ENCODE measurements around the gene SRMS.

The SRMS gene

DNA sequence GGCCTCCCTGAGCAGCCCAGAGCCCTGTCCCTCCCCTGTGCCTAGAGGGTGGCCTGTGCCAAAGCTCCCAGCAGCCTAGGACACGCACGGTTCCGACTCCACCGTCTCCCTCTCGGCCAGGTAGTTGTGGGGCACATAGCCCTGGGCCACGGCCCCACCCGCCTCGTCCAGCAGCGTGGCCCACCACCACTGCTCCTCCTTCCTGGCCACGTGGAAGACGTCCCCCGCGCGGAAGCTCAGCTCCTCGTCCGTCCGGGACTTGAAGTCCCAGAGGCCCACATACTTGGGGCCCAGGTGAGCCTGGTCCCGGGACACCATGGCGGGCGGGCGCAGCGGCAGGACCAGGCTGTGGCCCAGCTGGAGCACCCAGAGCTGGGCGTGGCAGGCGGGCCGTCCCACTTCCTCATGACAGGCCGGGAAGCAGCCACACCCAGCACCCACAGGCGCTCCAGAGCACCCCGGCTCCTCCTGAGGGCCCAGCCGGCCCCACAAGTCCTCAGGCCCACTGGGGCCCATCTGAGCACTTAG is 10.5 kb downstream of the SRMS start, which contains the start of gene PTK6:
TSS of gene PTK6 (minus strand) at position 380 of the 528 bp plus-strand sequence. CDS start at position 318, 62 bp downstream.
- no peak for DNase-seq

DNA sequence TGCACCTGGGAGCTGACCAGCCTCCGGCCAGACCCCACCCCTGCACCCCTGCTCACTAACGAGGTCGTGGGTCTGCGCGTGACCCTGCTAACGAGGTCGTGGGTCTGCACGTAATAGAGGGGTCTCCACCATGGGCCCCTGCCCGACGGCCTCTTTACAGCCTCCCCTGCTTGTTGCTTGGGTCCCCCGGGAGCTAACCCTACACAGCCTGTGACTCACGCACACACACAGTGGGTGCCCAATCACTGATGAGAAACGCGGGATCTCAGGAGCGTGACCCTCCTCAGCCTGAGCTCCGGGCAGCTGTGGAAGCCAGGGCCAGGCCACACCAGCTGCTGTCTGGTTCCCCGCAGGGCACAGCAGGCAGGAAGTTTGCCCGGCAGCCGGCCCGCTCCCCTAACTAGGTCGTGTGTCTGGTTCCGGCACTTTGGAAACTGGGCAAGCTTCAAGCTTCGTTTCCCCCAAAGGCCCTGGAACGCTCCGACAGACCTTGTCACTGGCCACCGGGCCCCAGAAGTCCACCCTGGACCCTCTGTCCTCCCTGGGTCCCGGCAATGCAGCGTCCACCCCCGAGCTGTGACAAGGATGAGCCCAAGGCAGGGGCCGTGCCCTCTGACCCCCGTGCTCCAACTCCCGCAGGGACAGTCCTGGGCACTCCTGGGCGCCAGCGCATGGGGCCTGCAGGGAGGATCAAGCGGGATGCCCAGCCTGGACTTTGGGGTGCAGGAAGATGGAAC is 11.1 kb downstream of the SRMS start:
- DNase-seq = no peak

- DNase-seq = no peak
These were observed 12.5 kb downstream of the SRMS start for GRCh38 chr20:63534831-63535651.

DNA sequence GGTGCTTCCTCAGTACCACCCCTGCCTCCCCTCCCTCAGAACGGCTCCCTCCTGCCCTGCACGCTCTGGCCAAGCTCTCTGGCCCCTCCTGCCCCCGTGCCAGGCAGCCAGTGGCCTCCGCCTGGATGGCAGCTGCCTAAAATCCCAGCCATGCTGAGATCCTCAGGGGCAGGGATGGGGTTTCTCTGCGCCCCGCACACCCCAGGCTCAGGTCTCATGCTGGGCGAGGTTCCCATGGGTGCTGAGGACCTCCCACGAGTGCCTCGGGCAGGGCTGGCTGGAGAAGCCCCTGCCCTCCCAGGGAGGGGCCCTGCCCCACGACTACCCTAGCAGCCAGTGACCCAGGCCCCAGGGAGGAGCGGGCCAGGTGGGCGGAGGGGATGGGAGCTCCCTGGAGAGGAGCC is 13.1 kb downstream of the SRMS start:
- DNase-seq = no peak

GRCh38 chr20:63533871-63534393 is 13.6 kb downstream of the SRMS start:
- DNase-seq = no peak

GRCh38 chr20:63533388-63533787 is 14.2 kb downstream of the SRMS start:
- DNase-seq = no peak

GRCh38 chr20:63532449-63532971 is 15.0 kb downstream of the SRMS start:
- DNase-seq = no peak

DNA sequence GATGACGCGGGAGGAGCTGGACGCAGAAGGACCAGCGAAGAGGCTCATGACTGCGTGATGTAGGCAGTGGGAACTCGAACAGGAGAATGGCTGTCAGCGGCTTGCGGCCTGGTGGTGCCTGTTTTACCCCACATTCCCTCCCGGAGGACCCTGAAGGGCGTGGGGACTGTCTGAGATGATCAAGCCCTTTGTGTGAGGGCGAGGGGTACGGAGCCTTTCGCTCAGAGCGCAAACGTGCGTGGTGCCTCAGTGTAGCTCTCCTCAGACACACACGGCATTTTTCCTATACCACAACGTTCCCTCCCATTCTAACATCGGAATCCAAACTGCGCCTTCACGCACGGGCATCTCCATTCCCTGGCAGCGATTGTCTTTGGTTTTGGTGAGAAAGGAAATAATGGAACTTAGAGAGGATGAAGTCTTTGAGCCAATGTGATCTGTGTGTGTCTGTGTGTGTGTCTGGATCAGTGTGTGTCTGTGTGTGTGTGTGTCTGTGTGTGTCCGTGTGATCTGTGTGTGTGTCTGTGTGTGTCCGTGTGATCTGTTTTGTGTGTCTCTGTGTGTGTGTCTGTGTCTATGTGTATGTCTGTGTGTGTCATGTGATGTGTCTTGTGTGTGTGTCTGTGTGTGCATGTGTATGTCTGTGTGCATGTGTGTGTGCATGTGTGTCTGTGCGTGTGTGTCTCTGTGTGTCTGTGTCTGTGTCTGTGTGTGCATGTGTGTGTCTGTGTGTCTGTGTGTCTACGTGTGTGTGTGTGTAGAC is 15.7 kb downstream of the SRMS start:
- DNase-seq = no peak

GRCh38 chr20:63530788-63531160 is 16.8 kb downstream of the SRMS start:
- no peak for DNase-seq

- no peak for DNase-seq
These were observed 17.4 kb downstream of the SRMS start for GRCh38 chr20:63529861-63530787.

- DNase-seq = no peak
These were observed 18.2 kb downstream of the SRMS start for GRCh38 chr20:63529180-63529860.

- no peak for DNase-seq
These were observed 20.4 kb downstream of the SRMS start for GRCh38 chr20:63527184-63527583.

DNA sequence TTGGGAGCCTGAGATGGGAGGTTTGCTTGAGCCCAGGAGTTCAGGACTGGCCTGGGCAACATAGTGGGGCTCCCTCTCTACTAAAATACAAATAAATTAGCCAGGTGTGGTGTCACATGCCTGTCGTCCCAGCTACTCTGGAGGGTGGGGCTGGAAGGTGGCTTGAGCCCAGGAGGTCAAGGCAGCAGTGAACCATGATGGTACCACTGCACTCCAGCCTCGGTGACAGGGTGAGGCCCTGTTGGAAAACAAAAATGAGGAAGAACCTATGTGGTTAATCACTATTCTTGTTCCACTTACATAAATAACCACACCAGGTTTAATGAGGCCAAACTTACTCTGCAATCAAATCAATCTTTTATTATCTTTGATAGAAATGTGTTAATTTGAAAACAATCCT is 21.6 kb downstream of the SRMS start:
- no peak for DNase-seq

DNA sequence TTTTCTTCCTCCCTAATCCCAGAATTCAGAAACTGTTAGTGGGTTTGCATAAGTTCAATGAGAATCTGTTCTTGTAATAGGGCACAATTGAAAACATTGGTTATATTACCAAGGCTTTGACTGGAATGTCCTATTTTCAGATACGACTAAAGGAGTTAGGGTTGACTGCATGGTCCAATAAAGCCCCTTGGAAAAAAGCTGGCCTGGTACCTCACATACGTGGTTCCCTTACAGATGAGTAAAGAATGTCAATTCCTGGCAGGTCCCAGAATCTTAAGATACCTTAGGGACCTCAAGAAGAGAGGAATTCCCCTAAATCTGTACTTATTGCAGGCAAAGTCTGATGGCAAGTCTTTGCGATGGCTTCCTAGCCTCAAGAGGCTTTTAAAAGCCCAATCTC is 22.4 kb downstream of the SRMS start:
- DNase-seq = no peak

DNA sequence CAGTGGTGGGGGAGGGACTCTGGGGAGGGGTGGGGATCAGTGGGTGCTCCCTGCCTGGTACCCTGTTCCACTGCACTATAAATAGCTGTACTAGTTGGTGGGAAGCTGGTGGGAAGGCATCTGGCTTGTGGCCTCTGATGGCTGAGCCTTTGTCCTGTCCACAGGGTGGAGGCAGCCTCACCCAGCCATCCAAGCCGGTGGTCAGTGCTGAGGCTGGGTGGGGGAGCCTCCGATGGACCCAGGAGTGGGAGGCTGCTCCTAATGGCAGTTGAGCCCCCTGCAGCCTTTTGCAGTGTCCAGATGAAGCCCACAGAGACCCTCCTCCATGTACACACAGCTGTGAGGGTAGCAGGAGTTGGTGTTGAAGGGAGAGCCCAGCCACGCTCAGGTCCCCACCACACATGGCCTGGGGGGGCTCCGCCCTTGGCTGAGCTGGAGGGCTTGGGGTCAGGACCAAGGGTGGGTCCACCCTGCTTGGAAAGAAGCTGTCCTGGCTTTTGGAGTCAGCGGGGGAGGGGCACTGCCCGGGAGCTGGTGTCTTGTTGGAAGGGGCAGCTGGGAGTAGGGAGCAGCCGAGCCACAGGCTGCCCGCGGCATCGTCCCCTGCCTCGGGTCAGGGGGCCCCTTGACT is 24.5 kb downstream of the SRMS start:
- DNase-seq = no peak

DNA sequence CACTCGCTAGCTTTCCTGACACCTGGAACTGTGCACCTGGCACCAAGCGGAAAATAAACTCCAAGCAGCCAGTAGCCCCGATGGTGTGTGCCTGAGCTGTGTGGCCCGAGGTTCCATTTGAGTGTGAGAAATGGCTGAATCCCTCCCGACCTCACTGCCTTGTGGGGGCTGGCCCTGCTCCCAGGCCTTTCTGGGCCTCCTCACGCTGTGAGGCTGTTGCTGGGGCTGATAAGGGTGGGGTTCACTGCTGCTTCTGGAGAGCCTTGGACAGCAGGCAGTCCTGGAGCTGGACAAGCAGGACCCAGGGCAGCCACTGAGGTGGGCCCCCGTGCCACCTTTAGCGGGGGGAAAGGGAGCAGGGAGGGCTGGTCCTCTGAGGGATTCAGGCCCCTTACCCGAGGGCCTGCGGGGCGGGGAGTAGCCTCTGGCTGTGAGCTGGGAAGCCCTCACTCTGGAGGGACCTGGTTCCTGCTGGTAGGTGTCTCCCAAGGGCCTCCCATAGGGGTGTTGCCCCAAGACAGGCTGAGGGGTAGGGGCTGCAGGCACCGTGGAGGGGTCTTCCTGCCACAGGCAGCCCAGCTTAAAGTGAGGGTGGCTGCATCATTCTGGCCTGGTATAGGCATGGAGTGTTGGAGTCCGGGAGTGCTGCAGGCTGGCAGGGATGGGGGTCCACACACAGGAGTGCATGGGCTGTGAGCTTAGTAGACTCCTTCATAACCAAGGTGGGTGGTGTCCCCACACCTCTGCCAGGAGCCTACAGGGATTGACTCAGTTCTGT is 25.3 kb downstream of the SRMS start:
- DNase-seq = no peak

DNA sequence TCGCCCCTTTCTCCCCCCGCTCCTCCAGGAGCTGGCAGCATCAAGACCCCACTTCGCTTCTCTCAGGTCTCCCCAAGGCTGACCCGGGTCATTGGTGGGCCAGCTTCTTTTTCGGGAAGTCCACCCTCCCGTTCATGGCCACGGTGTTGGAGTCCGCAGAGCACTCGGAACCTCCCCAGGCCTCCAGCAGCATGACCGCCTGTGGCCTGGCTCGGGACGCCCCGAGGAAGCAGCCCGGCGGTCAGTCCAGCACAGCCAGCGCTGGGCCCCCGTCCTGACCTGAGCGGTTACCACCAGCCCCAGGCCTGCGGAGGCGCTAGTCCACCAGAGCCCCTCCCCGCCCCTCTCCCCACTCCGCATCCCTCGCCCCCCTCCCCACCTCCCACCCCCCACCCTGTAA is 25.9 kb downstream of the SRMS start:
- no peak for DNase-seq

GRCh38 chr20:63520934-63521601 is 26.5 kb downstream of the SRMS start:
- DNase-seq = no peak

- no peak for DNase-seq
These were observed 27.0 kb downstream of the SRMS start, which contains the start of gene PPDPF for GRCh38 chr20:63520504-63520933. Gene PPDPF, plus strand, starts transcription at chr20:63520765. Its CDS starts 544 bp downstream, at chr20:63521309.
